ENCODE measurements around the gene BCL11A.

Gene BCL11A

DNA sequence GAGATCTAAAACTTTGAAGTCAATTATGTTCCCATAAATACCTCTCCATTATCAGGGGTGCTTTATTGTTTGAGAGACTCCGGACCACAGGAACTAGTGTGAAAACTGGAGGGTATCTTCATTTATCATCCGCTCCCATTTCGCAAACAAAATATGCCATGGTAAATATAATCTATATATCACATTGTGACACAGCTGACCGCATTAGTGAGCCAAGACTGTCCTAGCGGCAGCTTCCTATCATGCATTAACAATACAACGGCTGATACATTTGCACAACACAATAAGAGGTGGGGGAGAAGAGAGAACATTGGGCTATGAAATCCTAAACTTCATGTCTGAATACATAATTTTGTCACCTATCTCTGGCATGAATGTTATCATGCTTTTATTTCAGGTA, 29.5 kb downstream of the BCL11A start:
- H3K4me3 ChIP-seq (ENCODE audit: low read length): no peak overlapping the region
- no peaks in the 10 kb centered on the region for H3K27me3 ChIP-seq (ENCODE audit: insufficient read depth, low read length)
- no peak overlapping the region for H3K27ac ChIP-seq (ENCODE audit: low read depth, low read length)
- H3K9me3 ChIP-seq (ENCODE audit: insufficient read depth, low read depth, low read length): no peaks in the 10 kb centered on the region
- WGBS: 100% methylated on average over 1 of the region's 6 CpGs
- no peak overlapping the region for H3K9ac ChIP-seq (ENCODE audit: low read depth, low read length)
- H3K36me3 ChIP-seq (ENCODE audit: insufficient read depth, low read length): peaks cover 12% of the 10 kb centered on the region; the same call in 1 of the 2 replicates
- peaks cover 49% of the 10 kb centered on the region for H3K4me1 ChIP-seq (ENCODE audit: insufficient read depth, low read length)

DNA sequence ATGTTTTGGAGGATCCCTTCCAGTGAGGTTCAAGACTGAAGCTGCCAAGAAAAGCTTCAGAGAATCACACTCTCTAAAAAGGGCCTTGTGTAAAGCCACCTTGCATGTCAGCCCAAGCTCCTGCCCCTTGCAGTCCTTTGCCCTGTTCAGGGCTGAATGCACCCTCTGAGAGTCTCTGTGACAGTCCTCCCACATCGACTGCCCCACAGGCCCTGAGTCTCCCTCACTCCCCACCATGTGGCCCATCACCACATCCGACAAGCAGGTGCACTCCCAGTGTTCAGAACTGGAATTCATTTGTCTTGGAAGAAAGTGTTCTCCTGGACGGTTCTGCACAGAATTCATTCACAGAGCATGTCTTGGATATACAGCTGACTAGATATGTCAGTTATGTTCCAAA, 31.0 kb downstream of the BCL11A start:
- Histone ChIP-seq H3K4me3 (ENCODE audit: low read length) (no peak overlapping the region), H3K27ac (ENCODE audit: low read depth, low read length) (no peak overlapping the region), H3K36me3 (ENCODE audit: insufficient read depth, low read length) (peaks cover 13% of the 10 kb centered on the region; the same call in 1 of the 2 replicates), H3K4me1 (ENCODE audit: insufficient read depth, low read length) (peaks cover 63% of the 10 kb centered on the region), H3K9ac (ENCODE audit: low read depth, low read length) (no peak overlapping the region), H3K9me3 (ENCODE audit: insufficient read depth, low read depth, low read length) (no peaks in the 10 kb centered on the region), H3K27me3 (ENCODE audit: insufficient read depth, low read length) (no peaks in the 10 kb centered on the region)
- WGBS: 85% methylated on average over 3 of the region's 3 CpGs

DNA sequence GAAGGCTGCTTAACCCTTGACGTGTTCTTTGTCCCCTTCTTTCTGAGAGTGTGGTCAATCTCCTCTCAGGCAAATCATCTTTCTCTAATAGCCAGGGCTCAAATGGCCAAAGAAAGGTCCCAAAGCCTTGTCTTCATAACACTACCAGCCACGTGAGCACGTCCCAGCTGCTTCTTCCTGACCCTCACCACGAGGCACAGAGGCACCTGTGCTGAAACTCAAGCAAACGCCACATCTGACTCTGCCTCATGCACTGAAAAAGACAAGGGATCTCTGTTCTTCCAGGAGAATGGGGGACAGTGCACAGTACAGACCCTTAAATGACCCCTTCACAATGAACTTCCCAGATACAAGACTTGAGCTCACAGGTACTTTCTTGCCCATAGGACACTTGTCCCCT, 31.8 kb downstream of the BCL11A start:
- no peak overlapping the region for H3K9ac ChIP-seq (ENCODE audit: low read depth, low read length)
- peak overlapping the region; percentile 69; the same call in 1 of the 2 replicates for H3K27ac ChIP-seq (ENCODE audit: low read depth, low read length)
- no peaks in the 10 kb centered on the region for H3K9me3 ChIP-seq (ENCODE audit: insufficient read depth, low read depth, low read length)
- H3K4me3 ChIP-seq (ENCODE audit: low read length): no peak overlapping the region
- WGBS: 84% methylated on average over 5 of the region's 5 CpGs
- H3K36me3 ChIP-seq (ENCODE audit: insufficient read depth, low read length): peaks cover 7% of the 10 kb centered on the region; the same call in 1 of the 2 replicates
- no peaks in the 10 kb centered on the region for H3K27me3 ChIP-seq (ENCODE audit: insufficient read depth, low read length)
- H3K4me1 ChIP-seq (ENCODE audit: insufficient read depth, low read length): peaks cover 71% of the 10 kb centered on the region

DNA sequence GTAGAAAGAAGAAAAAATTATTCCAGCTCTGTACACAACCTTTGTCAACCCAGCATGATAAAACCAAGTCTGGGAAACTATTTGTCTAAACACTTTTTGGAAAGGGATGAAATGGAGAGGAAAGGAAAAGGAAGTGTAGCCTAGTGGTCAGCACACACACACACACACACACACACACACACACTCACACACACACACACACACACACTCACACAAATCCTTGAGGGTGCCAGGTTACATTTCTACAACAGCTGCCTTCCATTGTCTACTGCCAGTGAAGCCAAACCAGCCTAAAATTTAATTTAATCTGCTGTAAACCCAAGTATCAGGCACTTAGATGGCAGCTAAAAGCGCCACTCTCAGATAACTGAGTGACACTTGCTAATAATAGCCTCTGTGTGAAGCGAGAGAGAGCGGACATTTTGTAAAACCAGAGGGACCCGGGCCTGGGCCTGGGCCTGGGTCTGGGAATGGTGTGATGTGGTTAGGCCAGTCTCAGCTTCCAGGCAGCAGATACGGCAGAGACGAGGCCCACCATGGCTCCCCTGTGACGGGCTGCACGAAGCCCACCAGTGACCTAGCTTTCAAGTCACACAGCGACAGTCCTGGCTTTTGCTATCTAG, 32.4 kb downstream of the BCL11A start:
- peaks cover 77% of the 10 kb centered on the region for H3K4me1 ChIP-seq (ENCODE audit: insufficient read depth, low read length)
- WGBS: 77% methylated on average over 9 of the region's 9 CpGs

DNA sequence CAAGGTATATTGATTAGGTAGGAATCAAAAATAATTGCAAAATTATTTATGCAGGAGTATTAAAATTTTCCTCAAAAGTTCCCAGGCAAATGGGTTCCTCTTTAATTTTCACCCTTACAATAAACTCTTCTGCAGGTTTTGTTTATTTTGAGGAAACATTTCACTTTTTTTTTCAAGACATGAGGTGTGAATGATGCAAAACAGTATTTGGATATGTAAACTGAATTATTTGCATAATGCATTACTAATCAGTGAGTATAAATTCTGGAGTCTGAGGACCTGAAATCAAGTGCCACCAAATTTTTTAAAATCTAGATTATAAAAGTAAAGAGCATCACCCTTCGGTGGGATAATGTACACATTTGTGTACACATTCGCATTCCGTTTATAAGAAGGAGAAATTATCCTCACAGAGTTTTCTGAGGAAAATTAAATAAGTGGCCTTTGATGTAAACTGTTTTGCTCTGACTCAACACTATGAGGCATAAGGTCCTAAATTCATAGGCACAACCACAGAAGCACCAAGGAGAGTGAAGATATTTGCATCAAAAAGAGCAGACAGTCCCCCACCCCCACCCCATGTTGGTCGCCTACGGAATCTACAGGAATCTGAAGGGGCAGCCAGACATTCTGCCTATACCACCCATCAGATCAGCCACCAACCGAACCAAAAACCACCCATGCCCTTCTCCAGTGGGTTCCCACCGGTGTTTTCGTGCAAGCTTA, 33.1 kb downstream of the BCL11A start:
- 0 out of 2 replicates have a peak, but pooled peaks cover 5% of the 10 kb centered on the region for H3K36me3 ChIP-seq (ENCODE audit: insufficient read depth, low read length)
- peak overlapping the region; percentile 35 for H3K4me3 ChIP-seq (ENCODE audit: low read length)
- 18% methylated on average over 8 of the region's 8 CpGs for WGBS
- H3K4me1 ChIP-seq (ENCODE audit: insufficient read depth, low read length): peaks cover 83% of the 10 kb centered on the region
- no peaks in the 10 kb centered on the region for H3K9me3 ChIP-seq (ENCODE audit: insufficient read depth, low read depth, low read length)
- H3K9ac ChIP-seq (ENCODE audit: low read depth, low read length): no peak overlapping the region
- no peaks in the 10 kb centered on the region for H3K27me3 ChIP-seq (ENCODE audit: insufficient read depth, low read length)
- peak overlapping the region; percentile 69 for H3K27ac ChIP-seq (ENCODE audit: low read depth, low read length)

More for the DNA sequence above, 32.4 kb downstream of the BCL11A start:
- Histone ChIP-seq H3K9ac (ENCODE audit: low read depth, low read length) (no peak overlapping the region), H3K27ac (ENCODE audit: low read depth, low read length) (peak overlapping the region; percentile 69), H3K9me3 (ENCODE audit: insufficient read depth, low read depth, low read length) (no peaks in the 10 kb centered on the region), H3K27me3 (ENCODE audit: insufficient read depth, low read length) (no peaks in the 10 kb centered on the region), H3K4me3 (ENCODE audit: low read length) (peak overlapping the region; percentile 35), H3K36me3 (ENCODE audit: insufficient read depth, low read length) (0 out of 2 replicates have a peak, but pooled peaks cover 5% of the 10 kb centered on the region)

DNA sequence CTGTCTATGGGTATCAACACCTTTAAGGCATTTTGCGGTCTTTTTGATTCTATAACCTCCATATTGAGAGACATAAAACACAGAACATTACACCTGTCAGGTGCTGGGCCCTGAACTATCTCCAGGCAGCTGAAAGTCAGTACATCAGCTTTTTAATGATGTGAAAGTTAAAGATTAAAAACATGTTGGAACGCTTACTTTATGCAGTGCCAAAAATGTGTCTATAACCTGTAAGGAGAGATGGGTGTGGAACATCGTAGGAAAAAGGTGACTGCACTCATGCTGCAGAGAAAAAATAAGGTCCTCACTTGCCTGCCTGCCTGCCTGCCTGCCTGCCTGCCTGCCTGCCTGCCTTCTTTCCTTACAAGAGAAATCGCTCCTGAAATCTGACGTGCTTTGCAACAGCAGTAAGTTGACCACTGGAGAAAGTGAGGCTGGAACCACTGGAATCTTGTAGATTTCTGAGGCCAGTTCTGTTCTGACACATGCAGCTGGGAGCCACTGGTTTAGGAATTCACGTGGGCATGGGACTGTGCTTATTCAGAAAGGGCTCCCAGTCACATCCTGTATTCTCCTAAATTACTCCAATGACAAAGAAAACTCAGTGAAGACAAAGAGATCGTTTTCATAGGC, 34.1 kb downstream of the BCL11A start:
- Histone ChIP-seq H3K27me3 (ENCODE audit: insufficient read depth, low read length) (no peaks in the 10 kb centered on the region), H3K36me3 (ENCODE audit: insufficient read depth, low read length) (0 out of 2 replicates have a peak, but pooled peaks cover 5% of the 10 kb centered on the region), H3K9me3 (ENCODE audit: insufficient read depth, low read depth, low read length) (no peaks in the 10 kb centered on the region), H3K4me3 (ENCODE audit: low read length) (peak overlapping the region; percentile 2; the same call in 1 of the 2 replicates), H3K9ac (ENCODE audit: low read depth, low read length) (no peak overlapping the region), H3K4me1 (ENCODE audit: insufficient read depth, low read length) (peaks cover 81% of the 10 kb centered on the region), H3K27ac (ENCODE audit: low read depth, low read length) (peak overlapping the region; percentile 69; the same call in 1 of the 2 replicates)
- WGBS: 62% methylated on average over 7 of the region's 7 CpGs

DNA sequence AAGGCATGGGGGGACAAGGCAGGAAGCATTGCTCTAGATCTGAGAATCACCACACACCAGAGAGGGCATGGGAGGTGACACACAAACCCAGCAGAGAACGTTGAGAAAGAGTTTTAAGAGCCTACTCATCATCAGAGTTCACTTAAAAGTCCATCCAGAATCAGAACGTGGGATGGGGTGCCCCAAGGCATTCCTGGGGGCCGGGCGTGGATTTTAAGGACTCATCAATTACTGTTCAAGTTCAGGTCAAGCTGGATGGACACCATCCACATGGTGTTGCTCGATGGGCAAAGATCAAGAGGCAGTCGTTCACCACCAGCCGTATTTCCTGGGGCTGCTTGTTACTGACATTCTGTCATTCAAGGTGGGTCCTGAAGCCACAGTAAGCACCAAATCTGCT, 34.9 kb downstream of the BCL11A start:
- H3K4me1 ChIP-seq (ENCODE audit: insufficient read depth, low read length): peaks cover 80% of the 10 kb centered on the region
- no peak overlapping the region for H3K4me3 ChIP-seq (ENCODE audit: low read length)
- whole genome bisulfite sequencing: 94% methylated on average over 7 of the region's 7 CpGs
- H3K27me3 ChIP-seq (ENCODE audit: insufficient read depth, low read length): no peaks in the 10 kb centered on the region
- H3K9ac ChIP-seq (ENCODE audit: low read depth, low read length): no peak overlapping the region
- peak overlapping the region; percentile 12; the same call in 1 of the 2 replicates for H3K27ac ChIP-seq (ENCODE audit: low read depth, low read length)
- 0 out of 2 replicates have a peak, but pooled peaks cover 5% of the 10 kb centered on the region for H3K36me3 ChIP-seq (ENCODE audit: insufficient read depth, low read length)
- no peaks in the 10 kb centered on the region for H3K9me3 ChIP-seq (ENCODE audit: insufficient read depth, low read depth, low read length)

DNA sequence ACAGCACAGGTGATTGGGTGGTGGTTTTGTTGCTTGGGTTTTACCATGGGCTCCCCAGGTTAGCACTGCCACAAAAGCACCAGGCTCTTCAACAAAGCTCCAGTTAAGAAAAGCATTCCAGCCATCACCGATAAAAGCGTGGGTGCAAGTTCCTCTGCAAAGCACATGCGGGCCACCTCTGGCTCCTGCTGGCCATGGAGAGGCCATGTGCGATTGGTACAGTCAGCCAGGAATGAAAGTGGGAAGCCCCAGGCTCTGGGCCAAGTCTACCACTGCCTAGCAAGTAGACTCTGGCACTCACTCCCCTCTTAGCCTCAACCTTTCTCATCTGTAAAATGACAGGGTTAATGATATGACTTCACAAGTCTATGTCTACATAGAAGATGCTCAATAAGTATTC, 36.0 kb downstream of the BCL11A start:
- no peaks in the 10 kb centered on the region for H3K27me3 ChIP-seq (ENCODE audit: insufficient read depth, low read length)
- H3K27ac ChIP-seq (ENCODE audit: low read depth, low read length): no peak overlapping the region
- H3K4me1 ChIP-seq (ENCODE audit: insufficient read depth, low read length): peaks cover 84% of the 10 kb centered on the region
- no peak overlapping the region for H3K4me3 ChIP-seq (ENCODE audit: low read length)
- no peaks in the 10 kb centered on the region for H3K9me3 ChIP-seq (ENCODE audit: insufficient read depth, low read depth, low read length)
- H3K9ac ChIP-seq (ENCODE audit: low read depth, low read length): no peak overlapping the region
- H3K36me3 ChIP-seq (ENCODE audit: insufficient read depth, low read length): 0 out of 2 replicates have a peak, but pooled peaks cover 5% of the 10 kb centered on the region
- 95% methylated on average over 4 of the region's 4 CpGs for WGBS

DNA sequence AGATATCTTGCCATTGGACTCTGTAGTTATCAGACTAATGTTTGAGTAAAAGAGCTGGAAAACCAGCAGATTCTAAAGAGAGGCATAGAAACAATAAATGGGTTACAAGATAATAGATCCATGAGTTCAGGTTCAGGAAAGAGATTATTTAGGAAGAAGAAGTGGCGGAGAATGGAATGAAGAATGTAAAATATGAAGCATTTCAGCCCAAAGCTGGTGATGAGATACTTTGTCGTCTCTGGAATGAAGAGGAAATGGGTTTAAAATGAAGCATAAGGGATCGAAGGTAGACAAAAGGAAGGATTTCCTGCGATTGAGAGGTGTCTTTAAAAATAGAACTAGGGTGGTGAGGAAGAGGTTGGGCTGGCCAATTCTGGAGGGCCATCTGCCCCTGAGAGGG, 36.6 kb downstream of the BCL11A start:
- H3K9ac ChIP-seq (ENCODE audit: low read depth, low read length): no peak overlapping the region
- WGBS: 85% methylated on average over 4 of the region's 4 CpGs
- H3K36me3 ChIP-seq (ENCODE audit: insufficient read depth, low read length): 0 out of 2 replicates have a peak, but pooled peaks cover 5% of the 10 kb centered on the region
- no peak overlapping the region for H3K4me3 ChIP-seq (ENCODE audit: low read length)
- H3K9me3 ChIP-seq (ENCODE audit: insufficient read depth, low read depth, low read length): no peaks in the 10 kb centered on the region
- no peak overlapping the region for H3K27ac ChIP-seq (ENCODE audit: low read depth, low read length)
- H3K4me1 ChIP-seq (ENCODE audit: insufficient read depth, low read length): peaks cover 89% of the 10 kb centered on the region
- no peaks in the 10 kb centered on the region for H3K27me3 ChIP-seq (ENCODE audit: insufficient read depth, low read length)

DNA sequence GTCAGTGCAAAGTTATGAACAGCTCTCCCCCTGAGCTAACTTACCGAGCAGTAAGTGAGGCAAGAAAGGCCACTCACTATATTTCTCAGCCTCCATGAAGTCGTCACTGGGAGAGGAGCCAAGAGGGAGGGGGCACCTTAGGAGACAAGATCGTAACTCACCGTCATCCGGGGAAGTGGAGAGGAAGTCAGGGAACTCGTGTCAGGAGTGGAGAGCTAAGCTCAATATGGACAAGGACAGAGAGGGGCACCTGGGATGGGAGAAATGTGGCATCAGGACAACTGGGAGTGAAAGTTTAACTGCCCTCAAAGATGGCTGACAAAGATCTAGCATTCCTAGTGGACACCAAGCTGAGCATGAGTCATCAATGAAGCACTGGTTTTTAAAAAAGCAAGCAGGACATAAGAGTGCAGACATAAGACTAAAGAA, 37.1 kb downstream of the BCL11A start:
- H3K27ac ChIP-seq (ENCODE audit: low read depth, low read length): 0 out of 2 replicates have a peak overlapping the region, but pooled peaks have one; percentile 12
- H3K36me3 ChIP-seq (ENCODE audit: insufficient read depth, low read length): 0 out of 2 replicates have a peak, but pooled peaks cover 5% of the 10 kb centered on the region
- no peak overlapping the region for H3K9ac ChIP-seq (ENCODE audit: low read depth, low read length)
- peaks cover 89% of the 10 kb centered on the region for H3K4me1 ChIP-seq (ENCODE audit: insufficient read depth, low read length)
- WGBS: 86% methylated on average over 6 of the region's 6 CpGs
- H3K4me3 ChIP-seq (ENCODE audit: low read length): no peak overlapping the region
- no peaks in the 10 kb centered on the region for H3K9me3 ChIP-seq (ENCODE audit: insufficient read depth, low read depth, low read length)
- no peaks in the 10 kb centered on the region for H3K27me3 ChIP-seq (ENCODE audit: insufficient read depth, low read length)

DNA sequence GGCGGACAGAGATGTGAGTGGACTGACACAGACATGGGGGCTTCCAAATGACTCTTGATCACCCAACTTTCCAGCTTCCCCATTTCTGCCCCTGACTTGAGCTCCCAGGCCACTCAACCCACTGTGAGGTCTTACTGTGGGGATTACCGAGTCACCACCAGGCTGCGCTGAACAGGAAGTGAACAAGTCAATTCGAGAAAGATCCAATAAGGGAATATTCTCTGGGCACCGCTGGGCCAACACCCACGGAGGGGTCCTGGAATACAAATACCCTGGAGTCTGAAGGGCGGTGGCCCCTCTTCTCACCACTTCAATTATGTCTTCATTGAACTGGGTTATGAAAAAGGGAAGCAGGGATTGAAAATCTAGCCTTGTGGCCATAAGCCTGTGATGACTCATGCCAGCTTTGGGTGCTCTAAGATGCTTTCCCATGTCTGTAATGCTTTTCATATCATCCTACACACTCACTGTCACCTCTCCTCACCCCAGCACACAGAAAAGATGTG, 37.7 kb downstream of the BCL11A start:
- Histone ChIP-seq H3K36me3 (ENCODE audit: insufficient read depth, low read length) (0 out of 2 replicates have a peak, but pooled peaks cover 5% of the 10 kb centered on the region), H3K4me1 (ENCODE audit: insufficient read depth, low read length) (peaks cover 89% of the 10 kb centered on the region), H3K9me3 (ENCODE audit: insufficient read depth, low read depth, low read length) (no peaks in the 10 kb centered on the region), H3K4me3 (ENCODE audit: low read length) (no peak overlapping the region), H3K27ac (ENCODE audit: low read depth, low read length) (no peak overlapping the region), H3K9ac (ENCODE audit: low read depth, low read length) (no peak overlapping the region), H3K27me3 (ENCODE audit: insufficient read depth, low read length) (no peaks in the 10 kb centered on the region)
- WGBS: 91% methylated on average over 7 of the region's 7 CpGs
